ENCODE results near the gene SYTL1.

DNA sequence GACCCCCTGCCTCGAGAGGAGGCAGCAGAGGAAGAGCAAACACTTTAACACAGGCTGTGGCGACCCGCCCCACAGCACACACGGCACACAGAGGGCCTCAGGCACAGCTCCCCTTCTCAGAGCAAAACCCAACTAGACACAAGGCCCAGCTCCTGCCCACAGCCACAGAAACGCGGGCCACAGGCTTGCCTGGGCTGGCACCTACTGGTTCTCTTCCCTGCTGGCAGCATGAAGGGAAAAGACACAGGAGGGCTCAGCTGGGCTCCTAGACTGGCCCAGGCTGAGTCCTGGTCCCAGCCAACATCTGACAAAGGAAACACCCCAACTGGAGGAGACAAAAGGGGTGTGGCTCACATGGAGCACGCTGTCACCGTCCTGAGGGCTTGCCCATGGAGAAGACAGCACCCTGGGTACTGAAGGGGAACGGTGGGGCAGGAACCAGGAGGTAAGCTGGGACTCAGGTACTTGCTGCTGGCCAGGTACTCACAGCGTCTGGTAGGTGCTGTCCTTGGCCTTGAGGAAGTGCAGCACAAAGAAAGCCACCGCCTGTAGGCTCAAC is 37.8 kb downstream of the SYTL1 start:
- TF ChIP-seq, protein P1, sequence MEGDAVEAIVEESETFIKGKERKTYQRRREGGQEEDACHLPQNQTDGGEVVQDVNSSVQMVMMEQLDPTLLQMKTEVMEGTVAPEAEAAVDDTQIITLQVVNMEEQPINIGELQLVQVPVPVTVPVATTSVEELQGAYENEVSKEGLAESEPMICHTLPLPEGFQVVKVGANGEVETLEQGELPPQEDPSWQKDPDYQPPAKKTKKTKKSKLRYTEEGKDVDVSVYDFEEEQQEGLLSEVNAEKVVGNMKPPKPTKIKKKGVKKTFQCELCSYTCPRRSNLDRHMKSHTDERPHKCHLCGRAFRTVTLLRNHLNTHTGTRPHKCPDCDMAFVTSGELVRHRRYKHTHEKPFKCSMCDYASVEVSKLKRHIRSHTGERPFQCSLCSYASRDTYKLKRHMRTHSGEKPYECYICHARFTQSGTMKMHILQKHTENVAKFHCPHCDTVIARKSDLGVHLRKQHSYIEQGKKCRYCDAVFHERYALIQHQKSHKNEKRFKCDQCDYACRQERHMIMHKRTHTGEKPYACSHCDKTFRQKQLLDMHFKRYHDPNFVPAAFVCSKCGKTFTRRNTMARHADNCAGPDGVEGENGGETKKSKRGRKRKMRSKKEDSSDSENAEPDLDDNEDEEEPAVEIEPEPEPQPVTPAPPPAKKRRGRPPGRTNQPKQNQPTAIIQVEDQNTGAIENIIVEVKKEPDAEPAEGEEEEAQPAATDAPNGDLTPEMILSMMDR (IDR thresholded peaks at IDR 0.05) = no peak
- TF ChIP-seq POLR2A (IDR thresholded peaks at IDR 0.05) = no peak
